SK-N-SH (cell line): ENCODE measurements around the gene CUL3.

Experiments used
- CTCF ChIP-seq: fragments of 200-600 bp; sonication (generic); IDR thresholded peaks from 2 replicates; pipeline ENCODE4 v1.6.1; 2017; ENCODE audit warnings: antibody characterized with exemption, mild to moderate bottlenecking, moderate library complexity
- EP300 ChIP-seq, 2 experiments: IDR thresholded peaks; 2 replicates each; pipeline versions ENCODE4 v1.4.0 to v1.6.1; 2012; ENCODE audit warnings: borderline replicate concordance in 1 of 2, low read depth in 1 of 2, low read length in 1 of 2
- POLR2AphosphoS5 ChIP-seq: IDR thresholded peaks from 2 replicates; pipeline ENCODE4 v1.6.1; 2012; ENCODE audit warnings: low read depth, low read length

DNA sequence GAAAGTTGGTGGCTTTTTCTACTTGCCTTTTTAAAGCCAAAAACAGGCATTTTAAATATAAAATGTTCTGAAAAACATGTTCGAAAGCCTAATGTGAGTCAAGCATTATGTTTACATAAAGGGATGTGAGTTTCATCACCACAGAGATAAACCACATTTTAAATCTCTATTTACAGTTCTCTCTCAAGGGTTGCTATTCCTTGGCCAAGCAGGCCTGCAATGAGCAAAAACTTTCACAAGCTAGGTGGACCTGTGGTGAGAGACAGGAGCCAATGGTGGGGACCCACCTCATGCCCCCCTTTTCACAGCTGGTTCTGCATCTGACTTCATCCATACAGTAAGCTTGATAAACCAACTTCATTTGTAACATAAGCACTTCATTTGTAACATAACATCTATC is 65.1 kb downstream of the CUL3 start:
- no peak for TF ChIP-seq CTCF
- TF ChIP-seq POLR2AphosphoS5 = no peak
- TF ChIP-seq EP300 (IDR thresholded peaks at IDR 0.05; ENCODE audit: borderline replicate concordance in 1 of 2, low read depth in 1 of 2, low read length in 1 of 2) = no peak
